HL-60 (cell line): ENCODE measurements around the gene XRCC5.

ENCODE experiments used
- DNase-seq, 2 experiments: peaks; one replicate each; pipeline ENCODE4 v3.0.0-alpha.2; 2010 to 2020; ENCODE audit warnings: low read depth in 1 of 2, low spot score in 1 of 2
- H3K27ac ChIP-seq: fragments of 250-450 bp; sonication (Bioruptor Pico); replicated peaks from 2 replicates; pipeline ENCODE4 v1.5.1; 2020; ENCODE audit warnings: mild to moderate bottlenecking, moderate library complexity
- H3K27me3 ChIP-seq: fragments of 250-450 bp; sonication (Bioruptor Pico); 2 replicates; pipeline ENCODE4 v1.5.1; 2021; ENCODE audit warnings: mild to moderate bottlenecking, moderate library complexity; ENCODE audit not compliant: insufficient read depth, poor library complexity, severe bottlenecking
- H3K4me3 ChIP-seq: replicated peaks from 2 replicates; pipeline ENCODE4 v1.5.1; 2011; ENCODE audit warnings: mild to moderate bottlenecking, control low read depth, low read length; ENCODE audit not compliant: insufficient read depth
- CTCF ChIP-seq: IDR thresholded peaks from one replicate; pipeline ENCODE4 v1.5.1; 2011; ENCODE audit warnings: low read length, control low read depth, inconsistent platforms; ENCODE audit not compliant: insufficient read depth
- GABPA ChIP-seq: IDR thresholded peaks from 2 replicates; pipeline ENCODE4 v1.6.1; 2012; ENCODE audit warnings: low read depth
- POLR2AphosphoS5 ChIP-seq: IDR thresholded peaks from 2 replicates; pipeline ENCODE4 v1.6.1; 2012; ENCODE audit warnings: low read depth
- REST ChIP-seq: IDR thresholded peaks from 2 replicates; pipeline ENCODE4 v1.6.1; 2012; ENCODE audit warnings: low read depth; ENCODE audit not compliant: insufficient replicate concordance
- SPI1 ChIP-seq: IDR thresholded peaks from 2 replicates; pipeline ENCODE4 v1.6.1; 2012; ENCODE audit warnings: low read depth, mild to moderate bottlenecking, borderline replicate concordance

The XRCC5 gene

DNA sequence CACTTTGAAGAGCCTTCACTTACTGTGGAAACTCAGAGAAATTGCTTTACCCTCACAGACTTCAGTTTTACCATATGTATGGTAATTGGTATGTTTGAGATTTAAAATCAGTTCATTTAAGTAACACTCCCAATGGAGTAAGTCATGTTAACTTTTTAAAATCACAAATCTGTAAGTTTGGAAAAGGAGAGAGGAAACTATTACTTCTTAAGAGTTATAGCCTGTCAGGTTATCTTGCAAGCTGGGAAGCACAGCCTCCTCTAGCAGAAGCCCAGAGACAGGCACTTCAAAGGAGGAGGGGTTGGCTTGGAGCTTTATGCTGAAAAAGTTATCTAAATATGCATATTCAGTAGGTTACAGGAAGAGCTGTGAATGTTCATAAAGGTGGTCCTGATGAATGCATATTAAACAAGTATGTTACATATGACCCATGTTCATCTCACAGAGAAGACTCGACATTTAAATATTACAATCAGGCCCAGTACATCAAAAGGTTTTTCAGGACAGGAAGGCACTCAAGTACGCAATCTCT is 102.5 kb downstream of the XRCC5 start:
- no peak for TF ChIP-seq REST
- TF ChIP-seq POLR2AphosphoS5 = no peak
- no peak for TF ChIP-seq GABPA
- no peak for TF ChIP-seq SPI1
- Histone ChIP-seq H3K27me3 (no peaks in the 10 kb centered on the region), H3K27ac (no peak overlapping the region), H3K4me3 (no peak overlapping the region)
- no peak for DNase-seq

DNA sequence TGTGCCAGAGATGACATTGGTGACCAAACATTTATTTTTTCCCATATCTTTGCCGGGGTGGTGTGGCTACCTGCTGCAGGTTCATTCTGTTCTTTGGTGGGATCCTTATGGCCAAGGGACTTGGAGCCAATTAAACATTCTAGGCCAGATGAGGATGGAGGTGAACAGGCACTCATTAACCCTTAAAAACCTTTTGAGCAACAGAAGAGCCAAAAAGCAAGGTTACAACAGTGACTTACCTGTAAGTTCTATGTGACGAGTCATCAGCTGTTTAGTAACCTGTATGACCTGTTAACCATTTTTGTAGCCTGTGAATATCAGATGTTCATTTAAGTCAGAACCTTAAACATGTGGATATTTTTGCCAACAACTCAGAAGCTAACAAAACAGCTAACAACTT is 105.6 kb downstream of the XRCC5 start:
- TF ChIP-seq REST (no peak), POLR2AphosphoS5 (no peak), SPI1 (no peak), CTCF (no peak), GABPA (no peak)
- no peak overlapping the region for H3K4me3 ChIP-seq
- DNase-seq = no peak
- H3K27me3 ChIP-seq = no peaks in the 10 kb centered on the region
- H3K27ac ChIP-seq = no peak overlapping the region

- no peaks in the 10 kb centered on the region for H3K27me3 ChIP-seq
- no peak overlapping the region for H3K27ac ChIP-seq
- no peak overlapping the region for H3K4me3 ChIP-seq
- DNase-seq = peak in 1 of 2 experiments; percentile 10
- TF ChIP-seq SPI1 = no peak
- no peak for TF ChIP-seq POLR2AphosphoS5
- TF ChIP-seq CTCF = peak; percentile 6
- TF ChIP-seq GABPA = no peak
- TF ChIP-seq REST = no peak
Observed at GRCh38 chr2:216215658-216216390, 106.7 kb downstream of the XRCC5 start.
